ENCODE data around the gene GNG3.

GRCh38 chr11:62716206-62716605 is 8.7 kb downstream of the GNG3 start:
- TF ChIP-seq, protein P1, sequence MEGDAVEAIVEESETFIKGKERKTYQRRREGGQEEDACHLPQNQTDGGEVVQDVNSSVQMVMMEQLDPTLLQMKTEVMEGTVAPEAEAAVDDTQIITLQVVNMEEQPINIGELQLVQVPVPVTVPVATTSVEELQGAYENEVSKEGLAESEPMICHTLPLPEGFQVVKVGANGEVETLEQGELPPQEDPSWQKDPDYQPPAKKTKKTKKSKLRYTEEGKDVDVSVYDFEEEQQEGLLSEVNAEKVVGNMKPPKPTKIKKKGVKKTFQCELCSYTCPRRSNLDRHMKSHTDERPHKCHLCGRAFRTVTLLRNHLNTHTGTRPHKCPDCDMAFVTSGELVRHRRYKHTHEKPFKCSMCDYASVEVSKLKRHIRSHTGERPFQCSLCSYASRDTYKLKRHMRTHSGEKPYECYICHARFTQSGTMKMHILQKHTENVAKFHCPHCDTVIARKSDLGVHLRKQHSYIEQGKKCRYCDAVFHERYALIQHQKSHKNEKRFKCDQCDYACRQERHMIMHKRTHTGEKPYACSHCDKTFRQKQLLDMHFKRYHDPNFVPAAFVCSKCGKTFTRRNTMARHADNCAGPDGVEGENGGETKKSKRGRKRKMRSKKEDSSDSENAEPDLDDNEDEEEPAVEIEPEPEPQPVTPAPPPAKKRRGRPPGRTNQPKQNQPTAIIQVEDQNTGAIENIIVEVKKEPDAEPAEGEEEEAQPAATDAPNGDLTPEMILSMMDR (IDR thresholded peaks at IDR 0.05): no peak
- TF ChIP-seq POLR2A (IDR thresholded peaks at IDR 0.05) (no peak), EP300 (IDR thresholded peaks at IDR 0.05) (no peak)

All from suprapubic skin (tissue), 3 donors.